GM19035 (cell line): Measurements from ENCODE around the gene PLPPR4.

Experiments
- ATAC-seq: cut with Tn5 transposase; IDR thresholded peaks from one replicate; pipeline ENCODE4 v1.9.1; 2021; ENCODE audit not compliant: unreplicated experiment

PLPPR4 gene

DNA sequence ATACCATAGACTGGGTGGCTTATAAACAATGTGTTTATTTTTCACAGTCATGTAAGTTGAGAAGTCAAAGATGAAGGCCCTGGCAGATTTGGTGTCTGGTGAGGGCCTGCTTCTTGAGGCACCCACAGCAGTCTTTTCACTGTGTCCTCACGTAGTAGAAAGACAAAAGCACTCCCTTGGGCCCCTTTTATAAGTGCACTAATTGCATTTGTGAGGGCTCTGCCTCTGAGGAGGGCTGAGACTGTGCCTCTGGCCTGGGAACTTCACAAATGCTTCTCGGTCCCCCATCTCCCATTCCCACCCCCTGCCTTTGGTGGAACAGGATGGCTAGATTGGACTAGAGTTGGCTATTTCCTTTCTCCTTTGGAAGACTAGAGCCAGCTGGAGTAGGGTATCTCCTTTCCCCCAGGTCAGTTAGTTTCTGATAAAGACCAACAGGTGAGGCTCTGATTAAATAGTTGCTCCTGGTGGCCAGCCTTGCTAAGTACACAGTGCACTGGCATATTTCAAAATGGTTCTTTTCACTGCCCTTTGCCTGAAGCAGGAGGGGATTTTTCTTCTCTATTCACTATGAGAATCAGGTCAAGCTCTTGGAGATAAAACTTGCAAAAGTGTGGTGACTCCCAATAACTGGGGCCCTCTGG, 82.9 kb downstream of the PLPPR4 start:
- no peak for ATAC-seq

- ATAC-seq, result no peak
Measured at GRCh38 chr1:99348397-99349132, 84.3 kb downstream of the PLPPR4 start.

DNA sequence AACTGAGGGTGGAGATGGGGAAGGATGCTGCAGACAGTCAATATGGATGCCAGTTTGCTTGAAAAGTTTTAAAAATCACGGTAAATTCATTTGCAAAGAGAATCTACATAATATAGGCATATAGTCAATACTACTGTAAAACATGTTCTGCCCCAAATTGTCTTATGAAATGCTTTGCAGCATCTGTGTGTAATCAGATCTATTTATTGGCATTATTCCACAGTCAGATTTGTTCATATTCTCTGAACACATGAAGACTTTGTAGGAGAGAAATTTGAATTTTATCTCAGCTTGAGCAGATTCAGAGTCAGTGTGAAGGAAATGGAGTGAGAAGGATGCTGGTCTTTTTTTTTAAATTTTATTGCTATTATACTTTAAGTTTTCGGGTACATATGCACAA, 88.5 kb downstream of the PLPPR4 start:
- ATAC-seq, result no peak

DNA sequence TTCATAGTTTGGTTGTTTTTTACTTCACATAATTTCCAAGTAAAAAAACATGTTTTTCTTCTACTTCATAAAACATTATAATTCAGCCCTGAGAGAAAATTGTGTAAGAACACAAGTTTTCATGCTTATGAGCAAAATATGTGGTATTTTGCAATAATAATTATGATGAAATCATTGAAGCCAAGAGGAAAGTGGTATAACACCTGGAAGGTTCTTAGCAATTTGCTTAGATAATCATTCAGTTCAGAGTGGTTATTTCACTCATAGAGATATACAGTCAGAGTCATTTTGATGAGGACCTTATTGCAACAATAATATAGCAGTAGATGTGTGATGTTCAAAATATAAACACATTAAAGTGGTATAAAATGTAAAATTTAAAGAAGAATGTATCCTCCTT, 94.5 kb downstream of the PLPPR4 start:
- ATAC-seq, result no peak
